GM12878 (cell line): ENCODE measurements around the gene UGGT2. TPM values are rescaled to one million over a fixed set of nuclear protein-coding genes. Genes with fewer than 3 reads are reported as not detected.

Experiments
- ATAC-seq: fragments of 200-7000 bp; cut with Tn5 transposase; 3 replicates; pipeline ENCODE4 v1.9.1; 2020; ENCODE audit warnings: mild to moderate bottlenecking, moderate library complexity
- BruUV-seq: library from RNA; stranded (reverse); fragments of 400-500 nt; replicated peaks from 2 replicates; lab custom pipeline; 2021; lab: Mats Ljungman, UMichigan
- CTCF ChIA-PET: fragments of 300-600 bp; sonication (Branson Sonifier 250); formaldehyde crosslinking; extraction: SDS; loops from one replicate; lab custom pipeline; 2021; ENCODE audit warnings: inconsistent platforms; lab: Yijun Ruan, JAX
- POLR2A ChIA-PET: fragments of 350-600 bp; formaldehyde crosslinking; extraction: SDS; loops from one replicate; lab custom pipeline; 2021; ENCODE audit warnings: inconsistent platforms; lab: Charles Lee
- RAD21 ChIA-PET: fragments of 300-600 bp; sonication (Branson Sonifier 250); formaldehyde crosslinking; loops from one replicate; lab custom pipeline; 2023; ENCODE audit warnings: antibody characterized with exemption; ENCODE audit not compliant: unreplicated experiment; lab: Charles Lee
- SMC1A ChIA-PET: fragments of 300-600 bp; sonication (Branson Sonifier 250); formaldehyde crosslinking; loops from one replicate; lab custom pipeline; 2023; ENCODE audit not compliant: unreplicated experiment, uncharacterized antibody; lab: Charles Lee
- DNase-seq: peaks from one replicate; pipeline ENCODE4 v3.0.0-alpha.2; 2011; ENCODE audit warnings: low read depth, low spot score
- FAIRE-seq: peaks from 3 replicates; lab custom pipeline; 2011; peaks lifted over from hg19 to GRCh38; lab: Jason Lieb, UNC
- H2AFZ ChIP-seq: 2 replicates; pipeline ENCODE4 v1.6.0; 2011; ENCODE audit warnings: low read depth, low read length, control low read depth; ENCODE audit not compliant: control insufficient read depth
- H3K27ac ChIP-seq: 2 replicates; pipeline ENCODE4 v1.5.1; 2011; ENCODE audit warnings: control low read depth; ENCODE audit not compliant: control insufficient read depth, insufficient read depth
- H3K27me3 ChIP-seq, 2 experiments: replicated peaks in 1 of 2; 2 replicates each; pipeline versions ENCODE4 v1.6.0 to v1.6.1; 2011; ENCODE audit warnings: low read length in 1 of 2; ENCODE audit not compliant: control insufficient read depth in 2 of 2, insufficient read depth in 2 of 2
- H3K36me3 ChIP-seq, 2 experiments: 2 replicates each; pipeline ENCODE4 v1.5.1; 2011; ENCODE audit warnings: low read length in 1 of 2; ENCODE audit not compliant: control insufficient read depth in 2 of 2, insufficient read depth in 2 of 2
- H3K4me1 ChIP-seq: 2 replicates; pipeline ENCODE4 v1.6.1; 2011; ENCODE audit warnings: mild to moderate bottlenecking, low read length, moderate library complexity, mixed read lengths; ENCODE audit not compliant: control insufficient read depth, insufficient read depth
- H3K4me2 ChIP-seq: 2 replicates; pipeline ENCODE4 v1.6.0; 2011; ENCODE audit warnings: control low read depth; ENCODE audit not compliant: control insufficient read depth, insufficient read depth
- H3K4me3 ChIP-seq: fragments of 200-600 bp; sonication (generic); 2 replicates; pipeline ENCODE4 v1.5.1; 2016
- H3K79me2 ChIP-seq: 2 replicates; pipeline ENCODE4 v1.6.0; 2011; ENCODE audit warnings: low read length; ENCODE audit not compliant: control insufficient read depth, insufficient read depth
- H3K9ac ChIP-seq: 2 replicates; pipeline ENCODE4 v1.8.0; 2011; ENCODE audit warnings: low read length, control low read depth, mixed read lengths; ENCODE audit not compliant: control insufficient read depth, insufficient read depth
- H3K9me3 ChIP-seq: replicated peaks from 3 replicates; pipeline ENCODE4 v1.5.1; 2011; ENCODE audit warnings: mild to moderate bottlenecking, low read length; ENCODE audit not compliant: control insufficient read depth, insufficient read depth
- H4K20me1 ChIP-seq: 2 replicates; pipeline ENCODE4 v1.6.0; 2011; ENCODE audit not compliant: control insufficient read depth, insufficient read depth
- ATF3 ChIP-seq: IDR thresholded peaks from 2 replicates; pipeline ENCODE4 v1.6.1; 2011; ENCODE audit warnings: low read depth, mild to moderate bottlenecking, low read length, moderate library complexity, borderline replicate concordance; ENCODE audit errors: extremely low read depth
- IKZF1 ChIP-seq: fragments of 450-650 bp; conservative IDR thresholded peaks from 2 replicates; pipeline ENCODE4 v1.6.1; 2017; ENCODE audit warnings: antibody characterized with exemption, mild to moderate bottlenecking
- JUNB ChIP-seq: IDR thresholded peaks from 2 replicates; pipeline ENCODE4 v1.6.1; 2016; ENCODE audit warnings: antibody characterized with exemption, mild to moderate bottlenecking
- NFIC ChIP-seq: IDR thresholded peaks from 2 replicates; pipeline ENCODE4 v1.6.1; 2012; ENCODE audit warnings: low read depth, mild to moderate bottlenecking, inconsistent platforms, low read length, moderate library complexity
- PAX8 ChIP-seq: fragments of 450-650 bp; IDR thresholded peaks from 2 replicates; pipeline ENCODE4 v1.6.1; 2017; ENCODE audit warnings: mild to moderate bottlenecking, moderate library complexity
- PML ChIP-seq: IDR thresholded peaks from 2 replicates; pipeline ENCODE4 v1.6.1; 2012; ENCODE audit warnings: low read length, inconsistent platforms
- SIX5 ChIP-seq: IDR thresholded peaks from 2 replicates; pipeline ENCODE4 v1.6.1; 2011; ENCODE audit warnings: mild to moderate bottlenecking, low read depth, low read length, moderate library complexity; ENCODE audit not compliant: severe bottlenecking
- SP1 ChIP-seq: IDR thresholded peaks from one replicate; pipeline ENCODE4 v1.6.1; 2011; ENCODE audit warnings: low read depth, low read length
- SREBF1 ChIP-seq: IDR thresholded peaks from 2 replicates; pipeline ENCODE4 v1.6.1; 2012; ENCODE audit warnings: mild to moderate bottlenecking, low read length
- STAT1 ChIP-seq: fragments of 450-650 bp; conservative IDR thresholded peaks from 2 replicates; pipeline ENCODE4 v1.6.1; 2014; ENCODE audit warnings: antibody characterized with exemption, mild to moderate bottlenecking
- USF2 ChIP-seq: IDR thresholded peaks from 2 replicates; pipeline ENCODE4 v1.6.1; 2011; ENCODE audit warnings: low read depth, low read length, improper control_type of control experiment, borderline replicate concordance
- WGBS: methylation state at CpG from one replicate; pipeline ENCODE4 v1.1.6; 2016; ENCODE audit warnings: low lambda C conversion rate; ENCODE audit not compliant: insufficient replicate concordance, insufficient coverage; ENCODE audit errors: missing lambda C conversion rate; 5-methylcytosine and 5-hydroxymethylcytosine counted together
- in situ Hi-C: fragments of 300-500 bp; cut with MboI; formaldehyde crosslinking; loops from 9 replicates; pipeline ENCODE4 v1.14.3; 2018; ENCODE audit warnings: mixed read lengths
- intact Hi-C: fragments of 100-400 bp; cut with micrococcal nuclease; formaldehyde crosslinking; loops from one replicate; pipeline ENCODE4 v1.14.2; 2022; ENCODE audit not compliant: unreplicated experiment
- polyA plus RNA-seq, 11 experiments: library from polyadenylated mRNA; depleted of rRNA in 4 of 11; unstranded in 6 of 11; stranded (reverse) in 5 of 11; fragments of >200 nt; fragmentation: Nextera tagmentation in 4 of 11; fragmentation: Illumina TruSeq in 1 of 11; extraction: Ambion mirVana in 4 of 11; extraction: Trizol in 1 of 11; gene quantifications; 1 replicate in 1 of 11; 2 replicates in 10 of 11; pipeline versions ENCODE4 v1.2.1 to v1.2.3, GENCODE V29; 2011 to 2016; ENCODE audit warnings: inconsistent platforms in 2 of 11, missing spikeins in 2 of 11, low read depth in 1 of 11
- total RNA-seq, 4 experiments: library from RNA; depleted of rRNA in 3 of 4; stranded (reverse); fragments of >200 nt in 3 of 4; fragmentation: Illumina TruSeq in 1 of 4; extraction: Trizol in 1 of 4; gene quantifications; 2 replicates each; pipeline versions ENCODE4 v1.2.1 to v1.2.3, GENCODE V29; 2013 to 2021
- TF ChIP-seq, protein P1 (sequence below): fragments of 450-650 bp; formaldehyde crosslinking; IDR thresholded peaks from 2 replicates; pipeline ENCODE4 v1.4.0; 2020; ENCODE audit warnings: mild to moderate bottlenecking, moderate library complexity
- TF ChIP-seq, protein P2 (sequence below): fragments of 450-650 bp; formaldehyde crosslinking; IDR thresholded peaks from 2 replicates; pipeline ENCODE4 v1.4.0; 2022; ENCODE audit warnings: mild to moderate bottlenecking, moderate library complexity
- TF ChIP-seq, protein P3 (sequence below): fragments of 450-650 bp; IDR thresholded peaks from 2 replicates; pipeline ENCODE4 v1.6.1; 2017; ENCODE audit warnings: antibody characterized with exemption, mild to moderate bottlenecking, moderate library complexity

Gene UGGT2
- total and polyA plus RNA-seq, 10 of the 15 experiments (the other 5 are each of a cell fraction or from before 2014, with no cell fraction given) = 4.9 to 29.0 (median 17.3) TPM

GRCh38 chr13:95861296-95861695 lies 191.9 kb downstream of the UGGT2 start:
- FAIRE-seq (no peak), ATAC-seq (no peak), DNase-seq (no peak)
- Histone ChIP-seq H3K9me3 (no peaks in the 10 kb centered on the region), H3K4me3 (no peak overlapping the region), H4K20me1 (no peaks in the 10 kb centered on the region), H3K4me1 (no peaks in the 10 kb centered on the region), H3K36me3 (no peaks in the 10 kb centered on the region; a peak in 1 of 4 replicates), H3K9ac (no peak overlapping the region), H3K4me2 (no peak overlapping the region), H3K79me2 (no peaks in the 10 kb centered on the region), H3K27ac (no peak overlapping the region), H3K27me3 (no peaks in the 10 kb centered on the region), H2AFZ (no peak overlapping the region)
- ChIA-PET POLR2A (interaction anchor here (0.6 kb wide), 1 partner anchor 212 kb away, joined by 5 read pairs; no protein-coding TSS in a partner anchor), CTCF (interaction anchor here (1.1 to 1.3 kb wide), 2 partner anchors 56 to 237 kb away, joined by 3 to 4 read pairs; no protein-coding TSS in a partner anchor), RAD21 (no interaction called here), SMC1A (no interaction called here)
- WGBS = 100% methylated on average over 2 of the region's 2 CpGs
- no TSS peak for BruUV-seq
- in situ Hi-C loops (no loop called here), intact Hi-C loops (no loop called here)
- TF ChIP-seq SP1 (no peak), STAT1 (no peak), IKZF1 (no peak), JUNB (no peak), PAX8 (no peak), NFIC (no peak), SIX5 (no peak), USF2 (no peak), SREBF1 (no peak), ATF3 (no peak), PML (no peak)
- TF ChIP-seq, protein P1, sequence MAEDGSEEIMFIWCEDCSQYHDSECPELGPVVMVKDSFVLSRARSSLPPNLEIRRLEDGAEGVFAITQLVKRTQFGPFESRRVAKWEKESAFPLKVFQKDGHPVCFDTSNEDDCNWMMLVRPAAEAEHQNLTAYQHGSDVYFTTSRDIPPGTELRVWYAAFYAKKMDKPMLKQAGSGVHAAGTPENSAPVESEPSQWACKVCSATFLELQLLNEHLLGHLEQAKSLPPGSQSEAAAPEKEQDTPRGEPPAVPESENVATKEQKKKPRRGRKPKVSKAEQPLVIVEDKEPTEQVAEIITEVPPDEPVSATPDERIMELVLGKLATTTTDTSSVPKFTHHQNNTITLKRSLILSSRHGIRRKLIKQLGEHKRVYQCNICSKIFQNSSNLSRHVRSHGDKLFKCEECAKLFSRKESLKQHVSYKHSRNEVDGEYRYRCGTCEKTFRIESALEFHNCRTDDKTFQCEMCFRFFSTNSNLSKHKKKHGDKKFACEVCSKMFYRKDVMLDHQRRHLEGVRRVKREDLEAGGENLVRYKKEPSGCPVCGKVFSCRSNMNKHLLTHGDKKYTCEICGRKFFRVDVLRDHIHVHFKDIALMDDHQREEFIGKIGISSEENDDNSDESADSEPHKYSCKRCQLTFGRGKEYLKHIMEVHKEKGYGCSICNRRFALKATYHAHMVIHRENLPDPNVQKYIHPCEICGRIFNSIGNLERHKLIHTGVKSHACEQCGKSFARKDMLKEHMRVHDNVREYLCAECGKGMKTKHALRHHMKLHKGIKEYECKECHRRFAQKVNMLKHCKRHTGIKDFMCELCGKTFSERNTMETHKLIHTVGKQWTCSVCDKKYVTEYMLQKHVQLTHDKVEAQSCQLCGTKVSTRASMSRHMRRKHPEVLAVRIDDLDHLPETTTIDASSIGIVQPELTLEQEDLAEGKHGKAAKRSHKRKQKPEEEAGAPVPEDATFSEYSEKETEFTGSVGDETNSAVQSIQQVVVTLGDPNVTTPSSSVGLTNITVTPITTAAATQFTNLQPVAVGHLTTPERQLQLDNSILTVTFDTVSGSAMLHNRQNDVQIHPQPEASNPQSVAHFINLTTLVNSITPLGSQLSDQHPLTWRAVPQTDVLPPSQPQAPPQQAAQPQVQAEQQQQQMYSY (CRISPR knock-in tag) = no peak
- TF ChIP-seq, protein P2, sequence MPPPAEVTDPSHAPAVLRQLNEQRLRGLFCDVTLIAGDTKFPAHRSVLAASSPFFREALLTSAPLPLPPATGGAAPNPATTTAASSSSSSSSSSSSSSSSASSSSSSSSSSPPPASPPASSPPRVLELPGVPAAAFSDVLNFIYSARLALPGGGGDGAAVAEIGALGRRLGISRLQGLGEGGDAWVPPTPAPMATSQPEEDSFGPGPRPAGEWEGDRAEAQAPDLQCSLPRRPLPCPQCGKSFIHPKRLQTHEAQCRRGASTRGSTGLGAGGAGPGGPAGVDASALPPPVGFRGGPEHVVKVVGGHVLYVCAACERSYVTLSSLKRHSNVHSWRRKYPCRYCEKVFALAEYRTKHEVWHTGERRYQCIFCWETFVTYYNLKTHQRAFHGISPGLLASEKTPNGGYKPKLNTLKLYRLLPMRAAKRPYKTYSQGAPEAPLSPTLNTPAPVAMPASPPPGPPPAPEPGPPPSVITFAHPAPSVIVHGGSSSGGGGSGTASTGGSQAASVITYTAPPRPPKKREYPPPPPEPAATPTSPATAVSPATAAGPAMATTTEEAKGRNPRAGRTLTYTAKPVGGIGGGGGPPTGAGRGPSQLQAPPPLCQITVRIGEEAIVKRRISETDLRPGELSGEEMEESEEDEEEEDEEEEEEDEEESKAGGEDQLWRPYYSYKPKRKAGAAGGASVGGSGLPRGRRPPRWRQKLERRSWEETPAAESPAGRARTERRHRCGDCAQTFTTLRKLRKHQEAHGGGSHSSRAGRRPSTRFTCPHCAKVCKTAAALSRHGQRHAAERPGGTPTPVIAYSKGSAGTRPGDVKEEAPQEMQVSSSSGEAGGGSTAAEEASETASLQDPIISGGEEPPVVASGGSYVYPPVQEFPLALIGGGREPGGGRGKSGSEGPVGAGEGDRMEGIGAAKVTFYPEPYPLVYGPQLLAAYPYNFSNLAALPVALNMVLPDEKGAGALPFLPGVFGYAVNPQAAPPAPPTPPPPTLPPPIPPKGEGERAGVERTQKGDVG (CRISPR knock-in tag) = no peak
- TF ChIP-seq, protein P3, sequence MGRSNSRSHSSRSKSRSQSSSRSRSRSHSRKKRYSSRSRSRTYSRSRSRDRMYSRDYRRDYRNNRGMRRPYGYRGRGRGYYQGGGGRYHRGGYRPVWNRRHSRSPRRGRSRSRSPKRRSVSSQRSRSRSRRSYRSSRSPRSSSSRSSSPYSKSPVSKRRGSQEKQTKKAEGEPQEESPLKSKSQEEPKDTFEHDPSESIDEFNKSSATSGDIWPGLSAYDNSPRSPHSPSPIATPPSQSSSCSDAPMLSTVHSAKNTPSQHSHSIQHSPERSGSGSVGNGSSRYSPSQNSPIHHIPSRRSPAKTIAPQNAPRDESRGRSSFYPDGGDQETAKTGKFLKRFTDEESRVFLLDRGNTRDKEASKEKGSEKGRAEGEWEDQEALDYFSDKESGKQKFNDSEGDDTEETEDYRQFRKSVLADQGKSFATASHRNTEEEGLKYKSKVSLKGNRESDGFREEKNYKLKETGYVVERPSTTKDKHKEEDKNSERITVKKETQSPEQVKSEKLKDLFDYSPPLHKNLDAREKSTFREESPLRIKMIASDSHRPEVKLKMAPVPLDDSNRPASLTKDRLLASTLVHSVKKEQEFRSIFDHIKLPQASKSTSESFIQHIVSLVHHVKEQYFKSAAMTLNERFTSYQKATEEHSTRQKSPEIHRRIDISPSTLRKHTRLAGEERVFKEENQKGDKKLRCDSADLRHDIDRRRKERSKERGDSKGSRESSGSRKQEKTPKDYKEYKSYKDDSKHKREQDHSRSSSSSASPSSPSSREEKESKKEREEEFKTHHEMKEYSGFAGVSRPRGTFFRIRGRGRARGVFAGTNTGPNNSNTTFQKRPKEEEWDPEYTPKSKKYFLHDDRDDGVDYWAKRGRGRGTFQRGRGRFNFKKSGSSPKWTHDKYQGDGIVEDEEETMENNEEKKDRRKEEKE = no peak
